Type B pancreatic cell (in vitro differentiated cells): ENCODE results near the gene TGFBR1. TPM values are rescaled to one million over a fixed set of nuclear protein-coding genes. Genes with fewer than 3 reads are reported as not detected.
A peak's percentile ranks its signal among the peaks of the same experiment; 100 is the strongest.

Source experiments
- DNase-seq: peaks from one replicate; pipeline ENCODE4 v3.0.0; 2021; ENCODE audit warnings: mixed read lengths; ENCODE audit not compliant: unreplicated experiment; ENCODE audit errors: extremely low spot score
- H3K27ac Mint-ChIP-seq: 2 replicates; pipeline ENCODE4 v1.8.0; 2021; ENCODE audit warnings: mild to moderate bottlenecking, mixed read lengths
- H3K27me3 Mint-ChIP-seq: 2 replicates; pipeline ENCODE4 v1.8.0; 2021; ENCODE audit warnings: mixed read lengths
- H3K36me3 Mint-ChIP-seq: 2 replicates; pipeline ENCODE4 v1.8.0; 2021; ENCODE audit warnings: mixed read lengths
- H3K4me1 Mint-ChIP-seq: one replicate; pipeline ENCODE4 v1.8.0; 2021; ENCODE audit warnings: mixed read lengths; ENCODE audit not compliant: unreplicated experiment
- H3K4me3 Mint-ChIP-seq: 2 replicates; pipeline ENCODE4 v1.8.0; 2021; ENCODE audit warnings: mild to moderate bottlenecking, mixed read lengths
- H3K9me3 Mint-ChIP-seq: 2 replicates; pipeline ENCODE4 v1.8.0; 2021; ENCODE audit warnings: mixed read lengths
- CTCF ChIP-seq: fragments of 200-600 bp; sonication (generic); conservative IDR thresholded peaks from 2 replicates; pipeline ENCODE4 v1.5.0; 2021; ENCODE audit warnings: antibody characterized with exemption, mild to moderate bottlenecking
- total RNA-seq: library from RNA; stranded (reverse); gene quantifications from 2 replicates; pipeline ENCODE4 v1.2.1, GENCODE V29; 2021; ENCODE audit warnings: low replicate concordance

The TGFBR1 gene
- total RNA-seq, 1 donor from 2014 or later, result 88.1 TPM

- no peaks in the 10 kb centered on the region for H3K27me3 Mint-ChIP-seq
- TF ChIP-seq CTCF, result no peak
- H3K9me3 Mint-ChIP-seq, result no peaks in the 10 kb centered on the region
- H3K36me3 Mint-ChIP-seq, result peaks cover 35% of the 10 kb centered on the region
- peaks cover 9% of the 10 kb centered on the region for H3K4me1 Mint-ChIP-seq
- H3K4me3 Mint-ChIP-seq, result no peak overlapping the region
- H3K27ac Mint-ChIP-seq, result no peak overlapping the region
- DNase-seq, result no peak
Observed at GRCh38 chr9:99139868-99140267, 35.0 kb downstream of the TGFBR1 start.

- H3K4me3 Mint-ChIP-seq, result no peak overlapping the region
- peak; percentile 82 for TF ChIP-seq CTCF
- H3K4me1 Mint-ChIP-seq, result peaks cover 9% of the 10 kb centered on the region
- H3K36me3 Mint-ChIP-seq, result peaks cover 36% of the 10 kb centered on the region
- H3K27ac Mint-ChIP-seq, result no peak overlapping the region
- H3K9me3 Mint-ChIP-seq, result no peaks in the 10 kb centered on the region
- no peaks in the 10 kb centered on the region for H3K27me3 Mint-ChIP-seq
- DNase-seq, result no peak
Observed at GRCh38 chr9:99140685-99141314, 35.9 kb downstream of the TGFBR1 start.

- Mint-ChIP-seq H3K27ac (peak overlapping the region; percentile 5), H3K36me3 (peaks cover 39% of the 10 kb centered on the region), H3K27me3 (no peaks in the 10 kb centered on the region), H3K9me3 (no peaks in the 10 kb centered on the region), H3K4me1 (peaks cover 9% of the 10 kb centered on the region), H3K4me3 (no peak overlapping the region)
- no peak for DNase-seq
- no peak for TF ChIP-seq CTCF
Observed at GRCh38 chr9:99141849-99142248, 36.9 kb downstream of the TGFBR1 start.

- peak overlapping the region; percentile 5 for H3K27ac Mint-ChIP-seq
- peaks cover 41% of the 10 kb centered on the region for H3K36me3 Mint-ChIP-seq
- H3K4me1 Mint-ChIP-seq, result peaks cover 9% of the 10 kb centered on the region
- TF ChIP-seq CTCF, result no peak
- H3K4me3 Mint-ChIP-seq, result no peak overlapping the region
- no peaks in the 10 kb centered on the region for H3K9me3 Mint-ChIP-seq
- H3K27me3 Mint-ChIP-seq, result no peaks in the 10 kb centered on the region
- DNase-seq, result no peak
Observed at GRCh38 chr9:99142275-99142674, 37.4 kb downstream of the TGFBR1 start.

GRCh38 chr9:99143655-99144054, 38.7 kb downstream of the TGFBR1 start:
- TF ChIP-seq CTCF, result no peak
- Mint-ChIP-seq H3K27ac (no peak overlapping the region), H3K9me3 (no peaks in the 10 kb centered on the region), H3K4me1 (peaks cover 9% of the 10 kb centered on the region), H3K4me3 (no peak overlapping the region), H3K36me3 (peaks cover 40% of the 10 kb centered on the region), H3K27me3 (no peaks in the 10 kb centered on the region)
- DNase-seq, result no peak
